Hepatocyte (in vitro differentiated cells): ENCODE data around the gene CCDC138.
A peak's percentile ranks its signal among the peaks of the same experiment; 100 is the strongest.

ENCODE experiments used
- CTCF ChIP-seq: fragments of 200-600 bp; sonication (generic); IDR thresholded peaks from 2 replicates; pipeline ENCODE4 v1.5.1; 2016; ENCODE audit warnings: antibody characterized with exemption, mild to moderate bottlenecking; ENCODE audit not compliant: poor library complexity
- EZH2 ChIP-seq: fragments of 200-600 bp; sonication (generic); IDR thresholded peaks from 2 replicates; pipeline ENCODE4 v1.6.1; 2016; ENCODE audit warnings: antibody characterized with exemption, mild to moderate bottlenecking, borderline replicate concordance

GRCh38 chr2:108855194-108855593 is 68.6 kb downstream of the CCDC138 start:
- TF ChIP-seq CTCF (peak; percentile 39), EZH2 (no peak)
